Lower lobe of right lung (tissue), 2 donors: ENCODE results near the gene PNLIP. TPM values are rescaled to one million over a fixed set of nuclear protein-coding genes. Genes with fewer than 3 reads are reported as not detected.

ENCODE experiments used
- ATAC-seq, 2 donors: fragments of 200-7000 bp; cut with Tn5 transposase; one replicate each; pipeline ENCODE4 v1.9.1; 2020 to 2022; ENCODE audit warnings: mild to moderate bottlenecking in 2 of 2, moderate library complexity in 2 of 2
- DNase-seq: peaks from one replicate; pipeline ENCODE4 v3.0.0-alpha.2; 2020
- H3K27ac ChIP-seq: fragments of 200-600 bp; one replicate; pipeline ENCODE4 v1.8.0; 2022
- H3K27me3 ChIP-seq: fragments of 200-600 bp; one replicate; pipeline ENCODE4 v1.8.0; 2022; ENCODE audit warnings: low read depth
- H3K36me3 ChIP-seq: fragments of 200-600 bp; one replicate; pipeline ENCODE4 v1.8.0; 2022; ENCODE audit warnings: mild to moderate bottlenecking
- H3K4me1 ChIP-seq: fragments of 200-600 bp; one replicate; pipeline ENCODE4 v1.8.0; 2022
- H3K4me3 ChIP-seq: fragments of 200-600 bp; one replicate; pipeline ENCODE4 v1.8.0; 2022; ENCODE audit warnings: mild to moderate bottlenecking
- H3K9me3 ChIP-seq: fragments of 200-600 bp; one replicate; pipeline ENCODE4 v1.8.0; 2022
- intact Hi-C: fragments of 100-400 bp; cut with DNase I; formaldehyde crosslinking; loops from one replicate; pipeline ENCODE4 v1.11.0; 2022
- total RNA-seq: library from RNA; stranded (reverse); fragmentation: NEBNext Ultra II Directional; extraction: Animal tissue kit (Norgen Biotek cat#: 25700); gene quantifications from one replicate; pipeline ENCODE4 v1.2.1, GENCODE V29; 2021
- TF ChIP-seq, protein P1 (sequence below): fragments of 200-600 bp; IDR thresholded peaks from one replicate; pipeline ENCODE4 v1.8.0; 2022; ENCODE audit warnings: antibody characterized with exemption, mild to moderate bottlenecking
- donor health status: DM: no; HTN: yes; CAD: no; lungs with severe emphysema.

PNLIP gene
- total RNA-seq, 1 donor from 2014 or later, result not detected

DNA sequence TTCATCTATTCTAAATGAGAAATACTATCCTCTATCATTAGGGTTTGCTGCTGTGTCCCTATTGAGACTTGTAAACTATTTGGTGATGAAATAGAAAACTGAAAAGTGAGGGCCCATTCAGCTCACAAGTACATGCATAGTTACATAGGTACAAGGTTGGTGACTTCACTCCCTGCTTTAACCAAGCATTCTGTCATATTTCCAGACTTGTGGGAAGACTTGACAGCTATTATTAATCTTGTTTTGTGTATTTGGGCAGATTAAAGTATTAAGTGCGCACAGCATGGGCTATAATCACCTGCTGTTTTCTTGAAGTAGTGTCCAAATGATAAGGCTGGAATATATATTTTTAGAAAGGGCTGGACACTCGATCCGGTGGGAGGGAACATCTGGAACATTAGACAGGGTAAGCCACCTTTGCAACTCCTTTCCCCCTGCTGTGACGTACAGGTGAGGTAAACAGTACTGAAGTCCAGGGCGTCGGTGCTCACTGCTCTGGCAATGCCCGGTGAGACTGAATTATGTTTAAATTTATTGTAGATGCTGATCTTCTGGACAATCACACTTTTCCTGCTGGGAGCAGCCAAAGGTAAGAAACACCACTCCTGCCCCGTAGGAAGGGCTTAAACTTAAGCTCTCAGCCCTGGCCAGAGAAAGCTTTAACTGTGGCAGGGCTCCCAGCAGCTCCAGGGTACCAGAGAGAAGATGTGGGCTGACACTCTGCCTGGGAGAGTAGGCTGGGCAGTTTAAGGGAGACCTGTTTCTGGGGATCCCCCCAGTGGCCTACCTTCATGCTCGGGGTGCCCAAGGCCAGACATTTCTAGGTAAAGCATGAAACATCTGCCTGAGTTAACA, 45.1 kb downstream of the PNLIP start, which contains the start of gene PNLIPRP1:
PNLIPRP1 (plus strand) TSS at position 370 of the 855 bp plus-strand sequence; CDS start at position 541, 171 bp downstream.
- Histone ChIP-seq H3K4me3 (no peak within 1 kb of the TSS), H3K4me1 (no peaks in the 10 kb centered on the region), H3K27me3 (no peaks in the 10 kb centered on the region), H3K9me3 (no peaks in the 10 kb centered on the region), H3K36me3 (no peaks in the 10 kb centered on the region), H3K27ac (no peak within 1 kb of the TSS)
- TF ChIP-seq, protein P1, sequence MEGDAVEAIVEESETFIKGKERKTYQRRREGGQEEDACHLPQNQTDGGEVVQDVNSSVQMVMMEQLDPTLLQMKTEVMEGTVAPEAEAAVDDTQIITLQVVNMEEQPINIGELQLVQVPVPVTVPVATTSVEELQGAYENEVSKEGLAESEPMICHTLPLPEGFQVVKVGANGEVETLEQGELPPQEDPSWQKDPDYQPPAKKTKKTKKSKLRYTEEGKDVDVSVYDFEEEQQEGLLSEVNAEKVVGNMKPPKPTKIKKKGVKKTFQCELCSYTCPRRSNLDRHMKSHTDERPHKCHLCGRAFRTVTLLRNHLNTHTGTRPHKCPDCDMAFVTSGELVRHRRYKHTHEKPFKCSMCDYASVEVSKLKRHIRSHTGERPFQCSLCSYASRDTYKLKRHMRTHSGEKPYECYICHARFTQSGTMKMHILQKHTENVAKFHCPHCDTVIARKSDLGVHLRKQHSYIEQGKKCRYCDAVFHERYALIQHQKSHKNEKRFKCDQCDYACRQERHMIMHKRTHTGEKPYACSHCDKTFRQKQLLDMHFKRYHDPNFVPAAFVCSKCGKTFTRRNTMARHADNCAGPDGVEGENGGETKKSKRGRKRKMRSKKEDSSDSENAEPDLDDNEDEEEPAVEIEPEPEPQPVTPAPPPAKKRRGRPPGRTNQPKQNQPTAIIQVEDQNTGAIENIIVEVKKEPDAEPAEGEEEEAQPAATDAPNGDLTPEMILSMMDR, result no peak
- intact Hi-C loops, result no loop called here
- DNase-seq, result no peak
- peak; percentile 27 to 60 for ATAC-seq

DNA sequence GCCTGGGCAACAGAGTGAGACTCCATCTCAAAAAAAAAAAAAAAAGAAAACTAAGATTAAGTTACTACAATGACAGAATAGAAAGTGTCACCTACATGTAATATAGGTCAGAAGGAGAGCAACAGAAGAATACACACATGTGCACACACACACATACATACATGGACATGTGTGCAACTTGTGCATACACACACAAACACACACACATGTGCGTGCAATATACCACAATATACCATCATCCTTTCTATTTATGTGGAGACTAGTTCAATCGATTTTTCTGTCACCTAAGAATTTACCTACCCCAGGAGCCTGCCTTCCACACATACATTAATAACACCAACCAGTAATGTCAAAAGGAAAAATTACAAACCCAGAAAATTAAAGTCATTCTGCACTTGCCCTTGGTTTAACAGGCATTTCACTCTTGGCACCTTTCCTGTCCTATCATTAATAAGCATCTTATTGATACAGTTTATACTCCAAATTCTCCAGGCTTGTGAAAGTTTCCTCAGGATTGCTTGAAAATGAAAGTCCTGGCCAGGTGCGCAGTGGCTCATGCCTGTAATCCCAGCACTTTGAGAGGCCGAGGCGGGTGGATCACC, 47.5 kb downstream of the PNLIP start:
- Histone ChIP-seq H3K4me1 (no peaks in the 10 kb centered on the region), H3K4me3 (no peak overlapping the region), H3K36me3 (no peaks in the 10 kb centered on the region), H3K9me3 (no peaks in the 10 kb centered on the region), H3K27ac (no peak overlapping the region), H3K27me3 (no peaks in the 10 kb centered on the region)
- TF ChIP-seq, protein P1, result no peak
- no peak for ATAC-seq
- DNase-seq, result no peak
- intact Hi-C loops, result no loop called here

DNA sequence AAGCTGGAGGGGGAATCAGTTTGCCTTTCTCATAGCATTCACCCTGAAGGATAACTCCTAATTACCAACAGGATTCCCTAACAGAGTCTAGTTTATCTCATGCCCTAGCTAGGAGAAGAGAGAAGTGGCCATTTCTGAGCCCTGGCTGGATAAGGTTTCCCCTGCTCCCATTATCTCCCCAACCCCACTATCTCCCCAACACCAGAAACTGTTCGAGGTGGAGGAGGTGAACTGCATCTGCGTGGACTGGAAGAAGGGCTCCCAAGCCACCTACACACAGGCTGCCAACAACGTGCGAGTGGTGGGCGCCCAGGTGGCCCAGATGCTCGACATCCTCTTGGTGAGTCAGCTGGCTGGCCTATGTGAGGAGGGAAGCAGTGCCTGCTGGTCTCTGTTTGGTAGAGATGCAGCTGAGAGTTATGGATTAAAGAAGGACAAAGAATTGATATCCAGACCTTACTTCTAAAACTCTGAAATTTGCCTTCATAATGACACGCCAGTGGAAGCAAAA, 48.8 kb downstream of the PNLIP start:
- TF ChIP-seq, protein P1, result no peak
- ATAC-seq, result no peak
- H3K4me1 ChIP-seq, result no peaks in the 10 kb centered on the region

DNA sequence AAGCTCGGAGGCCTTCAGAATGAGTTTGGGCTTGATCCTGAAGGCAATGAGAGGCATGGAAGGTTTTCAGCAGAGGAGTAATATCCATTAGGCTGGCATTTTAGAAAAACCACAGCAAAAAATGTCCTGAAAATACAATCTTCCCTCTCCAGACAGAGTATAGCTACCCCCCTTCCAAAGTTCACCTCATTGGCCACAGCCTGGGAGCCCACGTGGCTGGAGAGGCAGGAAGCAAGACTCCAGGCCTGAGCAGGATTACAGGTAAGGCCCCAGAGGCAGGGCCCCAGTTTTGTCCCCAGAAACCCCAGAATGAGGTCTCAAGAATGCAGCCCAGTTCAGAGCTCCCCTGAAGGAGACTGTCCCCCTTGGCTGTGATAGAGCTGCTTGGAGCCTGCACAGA, 50.3 kb downstream of the PNLIP start:
- TF ChIP-seq, protein P1, result no peak
- intact Hi-C loops, result no loop called here
- no peak for DNase-seq
- no peaks in the 10 kb centered on the region for H3K36me3 ChIP-seq
- H3K9me3 ChIP-seq, result no peaks in the 10 kb centered on the region
- no peak overlapping the region for H3K4me3 ChIP-seq
- no peaks in the 10 kb centered on the region for H3K4me1 ChIP-seq
- H3K27ac ChIP-seq, result no peak overlapping the region
- no peak for ATAC-seq
- no peaks in the 10 kb centered on the region for H3K27me3 ChIP-seq

More for the DNA sequence above, 48.8 kb downstream of the PNLIP start:
- intact Hi-C loops, result no loop called here
- DNase-seq, result no peak
- Histone ChIP-seq H3K36me3 (no peaks in the 10 kb centered on the region), H3K27ac (no peak overlapping the region), H3K9me3 (no peaks in the 10 kb centered on the region), H3K27me3 (no peaks in the 10 kb centered on the region), H3K4me3 (no peak overlapping the region)

DNA sequence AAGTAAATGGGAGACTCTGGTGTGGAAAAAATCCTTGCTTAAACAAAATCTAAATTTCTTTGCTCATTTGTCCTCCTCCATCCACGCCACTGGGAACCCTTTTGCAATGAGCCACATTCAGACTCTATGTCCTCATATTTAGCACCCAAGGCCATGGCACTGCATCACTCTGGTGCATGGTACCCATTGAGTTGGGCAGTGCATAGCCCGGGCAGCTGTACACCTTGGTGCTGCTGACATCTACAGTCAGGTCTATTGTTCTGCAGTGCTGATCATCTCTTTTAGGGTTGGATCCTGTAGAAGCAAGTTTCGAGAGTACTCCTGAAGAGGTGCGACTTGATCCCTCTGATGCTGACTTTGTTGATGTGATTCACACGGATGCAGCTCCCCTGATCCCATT, 51.8 kb downstream of the PNLIP start:
- H3K27me3 ChIP-seq, result no peaks in the 10 kb centered on the region
- ATAC-seq, result no peak
- TF ChIP-seq, protein P1, result no peak

More for the DNA sequence above, 51.8 kb downstream of the PNLIP start:
- H3K4me1 ChIP-seq, result no peaks in the 10 kb centered on the region
- no peak overlapping the region for H3K4me3 ChIP-seq
- H3K27ac ChIP-seq, result no peak overlapping the region
- H3K36me3 ChIP-seq, result no peaks in the 10 kb centered on the region
- no peaks in the 10 kb centered on the region for H3K9me3 ChIP-seq
- DNase-seq, result no peak
- intact Hi-C loops, result no loop called here
